A549 (cell line): ENCODE results near the gene KRTAP10-10. TPM values are rescaled to one million over a fixed set of nuclear protein-coding genes. Genes with fewer than 3 reads are reported as not detected.
"Not testable (repeated sequence)": the region's sequence is repeated elsewhere in the genome, so short reads cannot be mapped to it uniquely, and the experiment has no call there.

Experiments
- ATAC-seq, 2 experiments: fragments of 200-7000 bp in 1 of 2; fragments of >200 bp in 1 of 2; cut with Nextera tagmentation in 1 of 2; cut with Tn5 transposase in 1 of 2; 3 replicates each; pipeline versions ENCODE4 v1.8.0 to v1.9.1; 2018 to 2020; ENCODE audit warnings: mild to moderate bottlenecking in 1 of 2, moderate library complexity in 1 of 2
- CTCF ChIA-PET: fragments of 300-600 bp; sonication (Branson Sonifier 250); formaldehyde crosslinking; extraction: SDS; loops from one replicate; lab custom pipeline; 2021; ENCODE audit warnings: antibody characterized with exemption, inconsistent platforms; lab: Yijun Ruan, JAX
- POLR2A ChIA-PET: fragments of 350-600 bp; formaldehyde crosslinking; extraction: SDS; loops from one replicate; lab custom pipeline; 2021; ENCODE audit warnings: antibody characterized with exemption, inconsistent platforms; lab: Yijun Ruan, JAX
- DNase-seq, 2 experiments: peaks; one replicate each; pipeline versions ENCODE4 v3.0.0 to v3.0.0-alpha.2; 2011 to 2016; ENCODE audit warnings: low read depth in 1 of 2, low spot score in 1 of 2
- FAIRE-seq: peaks from 2 replicates; lab custom pipeline; 2011; peaks lifted over from hg19 to GRCh38; lab: Jason Lieb, UNC
- H3K27ac ChIP-seq, 2 experiments: fragments of >200 bp; sonication (Bioruptor Twin); formaldehyde crosslinking; 3 replicates each; pipeline ENCODE4 v1.5.1; 2016 to 2017
- H3K4me1 ChIP-seq: fragments of >200 bp; sonication (Bioruptor Twin); formaldehyde crosslinking; 3 replicates; pipeline ENCODE4 v1.6.1; 2016
- H3K4me2 ChIP-seq: fragments of >200 bp; sonication (Bioruptor Twin); formaldehyde crosslinking; 3 replicates; pipeline ENCODE4 v1.6.1; 2016
- H3K4me3 ChIP-seq: fragments of >200 bp; sonication (Bioruptor Twin); formaldehyde crosslinking; 3 replicates; pipeline ENCODE4 v1.5.1; 2016
- H3K9me3 ChIP-seq: fragments of >200 bp; sonication (Bioruptor Twin); formaldehyde crosslinking; 3 replicates; pipeline ENCODE4 v1.6.1; 2016
- CBX2 ChIP-seq: fragments of 200-600 bp; sonication (generic); IDR thresholded peaks from 2 replicates; pipeline ENCODE4 v1.6.1; 2016; ENCODE audit warnings: low read depth, mild to moderate bottlenecking, borderline replicate concordance
- CBX8 ChIP-seq: fragments of 200-600 bp; sonication (generic); IDR thresholded peaks from 2 replicates; pipeline ENCODE4 v1.6.1; 2016
- CHD2 ChIP-seq: fragments of 150-350 bp; IDR thresholded peaks from 2 replicates; pipeline ENCODE4 v1.6.1; 2014; ENCODE audit warnings: low read length; ENCODE audit not compliant: partially characterized antibody
- CHD4 ChIP-seq: fragments of 200-600 bp; sonication (generic); IDR thresholded peaks from 2 replicates; pipeline ENCODE4 v1.6.1; 2016; ENCODE audit warnings: antibody characterized with exemption, mild to moderate bottlenecking, borderline replicate concordance
- EHF ChIP-seq: fragments of 250-450 bp; sonication (Bioruptor Pico); IDR thresholded peaks from 2 replicates; pipeline ENCODE4 v1.5.0; 2020; ENCODE audit warnings: mild to moderate bottlenecking
- FOSL2 ChIP-seq, 2 experiments: fragments of 450-650 bp in 1 of 2; fragments of >200 bp in 1 of 2; sonication (Bioruptor Twin) in 1 of 2; formaldehyde crosslinking; IDR thresholded peaks; 2 replicates each; pipeline versions ENCODE4 v1.5.0 to v1.6.1; 2016 to 2020; ENCODE audit warnings: mild to moderate bottlenecking in 1 of 2, moderate library complexity in 1 of 2
- KDM1A ChIP-seq: fragments of 200-600 bp; sonication (generic); IDR thresholded peaks from 2 replicates; pipeline ENCODE4 v1.6.1; 2016; ENCODE audit warnings: low read depth, mild to moderate bottlenecking
- KDM5A ChIP-seq: fragments of 200-600 bp; sonication (generic); IDR thresholded peaks from 2 replicates; pipeline ENCODE4 v1.6.1; 2016; ENCODE audit warnings: antibody characterized with exemption, mild to moderate bottlenecking
- MYC ChIP-seq: IDR thresholded peaks from 2 replicates; pipeline ENCODE4 v1.6.1; 2012; ENCODE audit warnings: mild to moderate bottlenecking, inconsistent platforms, low read length, improper control_type of control experiment, borderline replicate concordance
- NFE2L2 ChIP-seq: fragments of 150-350 bp; conservative IDR thresholded peaks from 2 replicates; pipeline ENCODE4 v1.6.1; 2014; ENCODE audit warnings: low read length
- POLR2AphosphoS2 ChIP-seq: conservative IDR thresholded peaks from 2 replicates; pipeline ENCODE4 v1.6.1; 2012; ENCODE audit warnings: low read length, improper control_type of control experiment, inconsistent platforms
- RAD21 ChIP-seq, 2 experiments: fragments of >200 bp in 1 of 2; sonication (Bioruptor Twin) in 1 of 2; formaldehyde crosslinking in 1 of 2; IDR thresholded peaks in 1 of 2; conservative IDR thresholded peaks in 1 of 2; 2 replicates in 1 of 2; 3 replicates in 1 of 2; pipeline ENCODE4 v1.6.1; 2012 to 2018; ENCODE audit warnings: inconsistent platforms in 1 of 2
- RCOR1 ChIP-seq: fragments of 150-350 bp; IDR thresholded peaks from 2 replicates; pipeline ENCODE4 v1.6.1; 2014; ENCODE audit warnings: antibody characterized with exemption, low read length, low read depth
- RNF2 ChIP-seq: fragments of 200-600 bp; sonication (generic); IDR thresholded peaks from 2 replicates; pipeline ENCODE4 v1.6.1; 2016; ENCODE audit warnings: low read depth, mild to moderate bottlenecking, antibody characterized with exemption, moderate library complexity, borderline replicate concordance
- TFCP2L1 ChIP-seq: fragments of 250-450 bp; sonication (Bioruptor Pico); IDR thresholded peaks from 2 replicates; pipeline ENCODE4 v1.5.0; 2021; ENCODE audit warnings: mild to moderate bottlenecking
- ZNF302 ChIP-seq: fragments of 250-450 bp; sonication (Bioruptor Pico); IDR thresholded peaks from 2 replicates; pipeline ENCODE4 v1.9.0; 2021; ENCODE audit warnings: inconsistent platforms, mild to moderate bottlenecking, moderate library complexity
- WGBS: methylation state at CpG from one replicate; pipeline ENCODE4 v1.1.6; 2017; ENCODE audit errors: missing lambda C conversion rate; 5-methylcytosine and 5-hydroxymethylcytosine counted together
- polyA plus RNA-seq, 4 experiments: library from polyadenylated mRNA; depleted of rRNA in 3 of 4; stranded (reverse); fragments of >200 nt; fragmentation: RNase III in 1 of 4; extraction: RNeasy Plus Mini Kit Qiagen cat#74134 plus additional on column Dnase treatment in 1 of 4; gene quantifications; 2 replicates in 3 of 4; 3 replicates in 1 of 4; pipeline ENCODE4 v1.2.3, GENCODE V29; 2011 to 2017
- TF ChIP-seq, protein P1 (sequence below): fragments of >200 bp; sonication (Bioruptor Twin); formaldehyde crosslinking; IDR thresholded peaks from 3 replicates; pipeline ENCODE4 v1.6.1; 2016
- TF ChIP-seq, protein P2 (sequence below): IDR thresholded peaks from 2 replicates; pipeline ENCODE4 v1.6.1; 2012; ENCODE audit warnings: low read depth, borderline replicate concordance

Gene KRTAP10-10
- polyA plus RNA-seq, 2 of the 4 experiments (the other 2 are of a cell fraction): not detected

DNA sequence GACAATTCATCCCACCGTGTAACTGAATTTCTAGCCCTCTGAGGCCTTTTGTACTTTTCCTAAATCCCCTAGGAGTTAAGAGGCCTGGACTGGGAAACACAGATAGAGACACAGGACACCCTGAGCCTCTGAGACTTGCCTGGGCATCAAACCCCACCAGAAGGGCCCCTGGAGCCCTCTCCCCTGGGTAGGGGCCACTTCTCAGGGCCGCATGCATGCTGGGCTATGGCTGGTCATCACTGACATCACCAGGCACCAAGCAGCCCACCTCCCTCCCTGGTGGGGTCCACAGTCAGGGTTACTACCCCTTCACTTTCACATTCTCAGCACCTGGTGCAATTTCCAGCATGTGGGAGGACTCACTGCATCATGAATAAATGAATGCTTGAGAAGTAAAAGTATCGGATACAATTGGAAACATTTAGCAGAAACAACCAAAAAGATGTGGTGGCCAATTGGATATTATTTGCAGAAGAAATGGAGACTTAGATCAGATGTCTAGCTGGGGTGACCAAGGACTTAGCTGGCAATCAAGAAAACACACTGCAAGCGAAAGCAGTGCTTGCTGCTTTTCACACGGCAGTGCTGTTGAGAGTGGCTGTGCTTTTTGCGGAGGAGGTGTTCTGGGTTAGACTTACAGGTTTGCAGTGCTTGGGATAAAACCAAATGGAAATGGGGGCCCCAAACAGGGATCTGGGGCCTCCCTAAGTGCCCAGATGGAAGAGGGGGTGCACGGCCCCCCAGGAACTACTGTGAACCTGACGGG is 37.7 kb upstream of the KRTAP10-10 start:
- TF ChIP-seq CHD4 (no peak), TFCP2L1 (CRISPR knock-in tag) (no peak), RCOR1 (no peak), CBX8 (no peak)
- ChIA-PET CTCF (no interaction called here), POLR2A (no interaction called here)
- Histone ChIP-seq H3K4me1 (no peaks in the 10 kb centered on the region), H3K9me3 (no peaks in the 10 kb centered on the region), H3K4me2 (no peak overlapping the region), H3K27ac (no peak overlapping the region), H3K4me3 (no peak overlapping the region)
- DNase-seq (no peak), FAIRE-seq (no peak), ATAC-seq (no peak)
- 74% methylated on average over 8 of the region's 8 CpGs for WGBS

DNA sequence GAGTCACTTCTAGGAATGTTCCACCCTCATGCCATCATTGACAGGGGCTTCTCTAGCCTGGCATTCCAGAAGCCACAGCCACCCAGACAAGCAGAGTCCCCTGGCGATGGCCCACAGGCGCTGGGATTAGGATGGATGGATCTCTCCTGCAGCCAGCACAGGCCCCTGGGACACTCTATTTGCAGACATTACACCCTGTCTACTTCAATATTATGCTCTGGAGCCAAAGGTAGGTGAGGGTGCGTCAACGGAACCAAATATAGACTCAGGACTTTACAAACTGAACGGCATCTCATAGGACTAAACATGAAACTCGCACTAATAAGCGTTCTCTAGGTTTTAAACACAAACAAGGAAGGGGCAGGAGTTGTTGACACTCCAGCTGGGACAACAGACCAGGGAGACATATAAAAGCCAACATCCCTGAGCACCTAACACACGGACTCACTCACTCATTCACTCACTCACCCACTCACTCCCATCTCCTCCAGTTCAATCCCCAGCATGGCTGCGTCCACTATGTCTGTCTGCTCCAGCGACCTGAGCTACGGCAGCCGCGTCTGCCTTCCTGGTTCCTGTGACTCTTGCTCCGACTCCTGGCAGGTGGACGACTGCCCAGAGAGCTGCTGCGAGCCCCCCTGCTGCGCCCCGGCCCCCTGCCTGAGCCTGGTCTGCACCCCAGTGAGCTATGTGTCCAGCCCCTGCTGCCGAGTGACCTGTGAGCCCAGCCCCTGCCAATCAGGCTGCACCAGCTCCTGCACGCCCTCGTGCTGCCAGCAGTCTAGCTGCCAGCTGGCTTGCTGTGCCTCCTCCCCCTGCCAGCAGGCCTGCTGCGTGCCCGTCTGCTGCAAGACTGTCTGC is 36.8 kb upstream of the KRTAP10-10 start, which contains the start of gene KRTAP10-7:
Gene KRTAP10-7 (plus strand): TSS at position 480 of the 861 bp plus-strand sequence. CDS start 25 bp downstream, at position 505.
- POLR2A ChIA-PET, DNase-seq, H3K9me3 ChIP-seq, H3K4me2 ChIP-seq, CTCF ChIA-PET, ATAC-seq, H3K4me3 ChIP-seq, FAIRE-seq, H3K27ac ChIP-seq, H3K4me1 ChIP-seq: not testable (repeated sequence)
- WGBS: 53% methylated on average over 11 of the region's 23 CpGs

DNA sequence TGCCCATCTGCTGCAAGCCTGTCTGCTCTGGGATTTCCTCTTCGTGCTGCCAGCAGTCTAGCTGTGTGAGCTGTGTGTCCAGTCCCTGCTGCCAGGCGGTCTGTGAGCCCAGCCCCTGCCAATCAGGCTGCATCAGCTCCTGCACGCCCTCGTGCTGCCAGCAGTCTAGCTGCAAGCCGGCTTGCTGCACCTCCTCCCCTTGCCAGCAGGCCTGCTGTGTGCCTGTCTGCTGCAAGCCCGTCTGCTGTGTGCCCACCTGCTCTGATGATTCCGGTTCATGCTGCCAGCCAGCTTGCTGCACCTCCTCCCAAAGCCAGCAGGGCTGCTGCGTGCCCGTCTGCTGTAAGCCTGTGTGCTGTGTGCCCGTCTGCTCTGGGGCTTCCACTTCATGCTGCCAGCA is 36.1 kb upstream of the KRTAP10-10 start:
- H3K4me2 ChIP-seq, CTCF ChIA-PET, DNase-seq, H3K4me1 ChIP-seq, H3K4me3 ChIP-seq, H3K9me3 ChIP-seq, FAIRE-seq, H3K27ac ChIP-seq, POLR2A ChIA-PET: not testable (repeated sequence)
- peak in 1 of 2 experiments; percentile 51; a peak in 2 of 6 replicates for ATAC-seq
- WGBS: 45% methylated on average over 3 of the region's 10 CpGs

DNA sequence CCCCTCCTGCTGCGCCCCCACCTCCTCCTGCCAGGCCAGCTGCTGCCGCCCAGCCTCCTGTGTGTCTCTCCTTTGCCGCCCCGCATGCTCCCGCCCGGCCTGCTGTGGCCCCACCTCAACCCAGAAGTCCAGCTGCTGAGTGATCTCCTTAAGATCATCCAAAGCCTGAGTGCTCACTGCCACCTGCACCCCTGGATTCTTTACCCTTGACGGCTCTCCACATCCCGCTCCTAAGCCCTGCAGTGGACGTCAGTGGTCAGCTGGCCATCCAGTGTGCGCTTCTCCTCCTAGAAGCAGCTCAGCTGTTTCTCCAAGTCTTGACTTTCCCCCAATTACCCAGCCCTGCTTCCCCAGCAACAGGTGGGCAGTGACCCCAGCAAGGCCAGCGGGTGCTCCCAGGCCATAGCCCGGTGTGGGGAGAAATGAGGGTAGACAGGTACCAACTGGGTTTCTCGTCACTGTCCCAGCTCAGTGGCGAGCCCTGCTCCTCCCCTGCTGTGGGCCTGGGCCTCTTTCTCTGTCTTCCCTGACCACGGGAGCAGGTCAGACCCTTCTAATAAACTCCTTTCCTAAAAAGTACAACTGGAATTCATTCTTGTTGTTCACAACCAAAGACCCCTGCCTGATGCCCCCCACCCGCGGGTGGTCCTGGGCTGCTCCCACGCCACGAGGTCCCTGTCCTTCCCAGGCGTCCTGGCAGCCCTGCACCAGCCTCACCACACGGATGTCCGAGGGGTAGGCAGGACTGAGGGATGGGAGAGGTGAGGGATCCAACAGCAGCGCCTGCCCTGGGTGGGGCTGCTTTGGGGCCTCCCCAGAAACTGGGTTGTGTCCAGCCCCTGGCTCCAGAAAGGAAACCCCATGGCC is 35.3 kb upstream of the KRTAP10-10 start:
- ChIA-PET POLR2A (no interaction called here), CTCF (interaction anchor here (0.6 kb wide), 1 partner anchor 49 kb away, joined by 3 read pairs; no protein-coding TSS in a partner anchor)
- no peak overlapping the region for H3K4me2 ChIP-seq
- ATAC-seq (no peak; a peak in 1 of 6 replicates), DNase-seq (no peak), FAIRE-seq (no peak)
- no peak overlapping the region for H3K27ac ChIP-seq
- no peak overlapping the region for H3K4me3 ChIP-seq
- no peaks in the 10 kb centered on the region for H3K4me1 ChIP-seq
- WGBS: 77% methylated on average over 17 of the region's 23 CpGs
- TF ChIP-seq, protein P1, sequence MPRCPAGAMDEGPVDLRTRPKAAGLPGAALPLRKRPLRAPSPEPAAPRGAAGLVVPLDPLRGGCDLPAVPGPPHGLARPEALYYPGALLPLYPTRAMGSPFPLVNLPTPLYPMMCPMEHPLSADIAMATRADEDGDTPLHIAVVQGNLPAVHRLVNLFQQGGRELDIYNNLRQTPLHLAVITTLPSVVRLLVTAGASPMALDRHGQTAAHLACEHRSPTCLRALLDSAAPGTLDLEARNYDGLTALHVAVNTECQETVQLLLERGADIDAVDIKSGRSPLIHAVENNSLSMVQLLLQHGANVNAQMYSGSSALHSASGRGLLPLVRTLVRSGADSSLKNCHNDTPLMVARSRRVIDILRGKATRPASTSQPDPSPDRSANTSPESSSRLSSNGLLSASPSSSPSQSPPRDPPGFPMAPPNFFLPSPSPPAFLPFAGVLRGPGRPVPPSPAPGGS: no peak
- TF ChIP-seq ZNF302 (CRISPR knock-in tag) (no peak), EHF (CRISPR knock-in tag) (no peak), KDM1A (no peak)
- no peaks in the 10 kb centered on the region for H3K9me3 ChIP-seq

DNA sequence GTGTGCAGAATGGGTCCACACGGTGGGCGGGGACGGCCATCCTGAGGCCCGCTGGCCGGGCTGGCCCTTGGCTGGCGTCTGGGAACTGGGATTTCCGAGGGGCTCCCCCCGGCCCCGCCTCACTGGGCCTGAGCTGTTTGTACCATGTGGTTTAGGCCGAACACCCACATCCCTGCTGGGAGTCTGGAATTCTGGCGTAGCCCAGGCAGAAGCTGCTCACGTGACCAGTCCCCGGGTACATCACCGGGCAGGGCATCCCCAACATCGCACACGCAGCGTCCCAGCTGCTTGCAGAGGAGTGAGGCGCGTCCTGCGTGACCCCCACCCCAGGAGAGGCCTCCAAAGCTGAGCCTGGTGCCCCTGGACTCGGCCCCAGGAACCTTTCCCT is 34.7 kb upstream of the KRTAP10-10 start:
- DNase-seq (no peak), ATAC-seq (no peak), FAIRE-seq (no peak)
- ChIA-PET POLR2A (no interaction called here), CTCF (no interaction called here)
- TF ChIP-seq MYC: no peak
- TF ChIP-seq FOSL2 (IDR thresholded peaks at IDR 0.05): no peak
- no peak for TF ChIP-seq FOSL2 (CRISPR knock-in tag; IDR thresholded peaks at IDR 0.05)
- TF ChIP-seq CHD2: no peak
- TF ChIP-seq, protein P1: no peak
- no peak for TF ChIP-seq KDM5A
- no peak for TF ChIP-seq RAD21 (conservative IDR thresholded peaks at IDR 0.05 in 1 of 2, IDR thresholded peaks at IDR 0.05 in 1 of 2)
- no peak for TF ChIP-seq POLR2AphosphoS2
- TF ChIP-seq NFE2L2: no peak
- TF ChIP-seq, protein P2, sequence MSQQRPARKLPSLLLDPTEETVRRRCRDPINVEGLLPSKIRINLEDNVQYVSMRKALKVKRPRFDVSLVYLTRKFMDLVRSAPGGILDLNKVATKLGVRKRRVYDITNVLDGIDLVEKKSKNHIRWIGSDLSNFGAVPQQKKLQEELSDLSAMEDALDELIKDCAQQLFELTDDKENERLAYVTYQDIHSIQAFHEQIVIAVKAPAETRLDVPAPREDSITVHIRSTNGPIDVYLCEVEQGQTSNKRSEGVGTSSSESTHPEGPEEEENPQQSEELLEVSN: no peak
- TF ChIP-seq CHD4: no peak
- TF ChIP-seq RNF2: no peak
- no peak for TF ChIP-seq CBX2
- WGBS: 60% methylated on average over 1 of the region's 21 CpGs
- H3K4me3 ChIP-seq: no peak overlapping the region
- H3K27ac ChIP-seq: no peak overlapping the region
- H3K4me2 ChIP-seq: no peak overlapping the region
- H3K4me1 ChIP-seq: no peaks in the 10 kb centered on the region
- H3K9me3 ChIP-seq: no peaks in the 10 kb centered on the region
